Measurements from ENCODE around the gene HOXA7. TPM values are rescaled to one million over a fixed set of nuclear protein-coding genes. Genes with fewer than 3 reads are reported as not detected.

The HOXA7 gene
- total and polyA plus RNA-seq, 2 of the 8 experiments (the other 6 are each of a cell fraction or from before 2014, with no cell fraction given): 0.03 TPM; not detected in 1

DNA sequence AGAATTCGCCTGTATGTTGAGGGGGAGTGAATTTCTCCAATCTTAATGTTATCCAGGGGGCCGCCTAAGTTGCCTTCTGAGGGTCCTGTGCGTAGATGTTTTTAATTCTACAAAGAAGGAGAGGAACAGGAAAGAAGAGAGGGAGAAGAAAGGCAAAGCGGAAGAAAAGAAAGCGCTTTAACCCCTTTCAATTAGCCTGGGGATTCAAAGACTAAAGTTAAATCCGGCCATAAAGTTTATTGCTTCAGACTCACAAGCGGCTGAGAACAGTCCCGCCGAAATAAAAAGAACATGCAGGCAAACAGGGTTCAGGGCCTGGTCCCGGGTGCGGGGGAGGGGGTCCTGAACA, 17.5 kb downstream of the HOXA7 start:
- TF ChIP-seq SIN3A (conservative IDR thresholded peaks at IDR 0.05 in 1 of 2, IDR thresholded peaks at IDR 0.05 in 1 of 2; ENCODE audit: low read depth in 1 of 2, low read length in 2 of 2) (no peak), CBX8 (IDR thresholded peaks at IDR 0.05; ENCODE audit: borderline replicate concordance, low read depth, low read length) (peak; percentile 24; the same call in 1 of the 2 replicates)
- Histone ChIP-seq H2BK120ac (replicated peaks; ENCODE audit: low read depth, low read length) (no peak overlapping the region), H3K23ac (ENCODE audit: insufficient read length) (no peak overlapping the region), H4K5ac (ENCODE audit: insufficient read length, low read depth, low read length) (no peak overlapping the region), H3K4me1 (replicated peaks in 1 of 4; ENCODE audit: control insufficient read depth in 3 of 4, insufficient read depth in 4 of 4, low read length in 3 of 4) (peaks cover 0 to 6% (median 3%) of the 10 kb centered on the region in 4 experiments; a peak in 4 of 7 replicates), H2AFZ (ENCODE audit: low read length) (no peak overlapping the region), H4K91ac (replicated peaks; ENCODE audit: insufficient read length, low read length) (no peak overlapping the region), H3K27me3 (replicated peaks in 1 of 4; ENCODE audit: control insufficient read depth in 3 of 4, extremely low read depth in 1 of 4, insufficient read depth in 3 of 4, low read length in 3 of 4) (peaks cover 97 to 100% (median 99%) of the 10 kb centered on the region in 4 experiments), H4K8ac (ENCODE audit: extremely low read depth, insufficient read depth, low read length) (no peak overlapping the region), H3K18ac (ENCODE audit: extremely low read depth, low read length) (no peak overlapping the region), H3K4me2 (ENCODE audit: insufficient read depth in 1 of 2, low read depth in 2 of 2, low read length in 2 of 2) (peak overlapping the region in 1 of 2 experiments; percentile 44; a peak in 1 of 4 replicates), H4K20me1 (replicated peaks in 1 of 2; ENCODE audit: control insufficient read depth in 1 of 2, insufficient read depth in 2 of 2, low read length in 2 of 2) (peaks cover 18 to 22% of the 10 kb centered on the region in 2 experiments), H2BK15ac (ENCODE audit: low read length) (no peak overlapping the region), H3K79me1 (ENCODE audit: low read depth, low read length) (no peaks in the 10 kb centered on the region), H3K14ac (ENCODE audit: insufficient read length) (no peak overlapping the region), H3K4me3 (ENCODE audit: extremely low read depth in 1 of 4, insufficient read depth in 2 of 4, low read depth in 3 of 4, low read length in 4 of 4) (peak overlapping the region in 1 of 4 experiments; percentile 47; a peak in 1 of 8 replicates), H3K4ac (replicated peaks; ENCODE audit: insufficient read length, low read depth, low read length) (no peak overlapping the region), H3K36me3 (ENCODE audit: control insufficient read depth in 2 of 4, insufficient read depth in 4 of 4, low read length in 3 of 4) (peaks cover 0 to 7% (median 0%) of the 10 kb centered on the region in 4 experiments; a peak in 1 of 8 replicates), H3K23me2 (ENCODE audit: low read depth, low read length) (peaks cover 9% of the 10 kb centered on the region), H3K56ac (replicated peaks; ENCODE audit: insufficient read length, low read depth, low read length) (no peak overlapping the region), H2AK5ac (ENCODE audit: low read depth, low read length) (no peak overlapping the region), H3K27ac (ENCODE audit: low read depth, low read length) (no peak overlapping the region), H2BK5ac (ENCODE audit: low read depth, low read length) (no peak overlapping the region), H2BK20ac (ENCODE audit: low read length) (no peak overlapping the region), H3K9me3 (ENCODE audit: insufficient read depth in 2 of 2, low read depth in 1 of 2, low read length in 1 of 2) (no peaks in the 10 kb centered on the region), H3K9ac (replicated peaks in 1 of 4; ENCODE audit: extremely low read depth in 1 of 4, low read depth in 3 of 4, low read length in 3 of 4) (no peak overlapping the region), H2BK12ac (ENCODE audit: low read depth, low read length) (no peak overlapping the region), H3K79me2 (ENCODE audit: control insufficient read depth in 1 of 2, insufficient read depth in 2 of 2, low read length in 2 of 2) (no peaks in the 10 kb centered on the region)
- WGBS, 2 experiments (ENCODE audit: extremely low coverage in 1 of 2, insufficient coverage in 1 of 2, insufficient read length in 1 of 2, insufficient replicate concordance in 2 of 2, low coverage in 1 of 2, low lambda C conversion rate in 2 of 2, missing lambda C conversion rate in 1 of 2): 12% methylated on average over 11 of the region's 11 CpGs; no CpG with 5 or more reads in 1 of the 2 experiments
- ChIA-PET POLR2A (ENCODE audit: partially characterized antibody) (no interaction called here), CTCF (ENCODE audit: partially characterized antibody) (interaction anchor here (1.3 to 3.5 kb wide), 2 partner anchors 22 to 286 kb away, joined by 4 to 11 read pairs; no protein-coding TSS in a partner anchor)
- FAIRE-seq (no peak), DNase-seq (ENCODE audit: low read depth in 1 of 2, low spot score in 2 of 2) (no peak)

All from H1 (cell line).